H9 (cell line): ENCODE data around the gene GPR83. TPM values are rescaled to one million over a fixed set of nuclear protein-coding genes. Genes with fewer than 3 reads are reported as not detected.

ENCODE experiments used
- DNase-seq: peaks from one replicate; pipeline ENCODE4 v3.0.0-alpha.2; 2017
- H2AFZ ChIP-seq: one replicate; pipeline ENCODE4 v1.6.1; 2013; ENCODE audit warnings: mild to moderate bottlenecking, low read length, control low read depth, moderate library complexity
- H2AK5ac ChIP-seq: 2 replicates; pipeline ENCODE4 v1.6.1; 2013; ENCODE audit warnings: low read length, control low read depth, mixed read lengths; ENCODE audit not compliant: insufficient read length
- H2BK120ac ChIP-seq: one replicate; pipeline ENCODE4 v1.6.1; 2013; ENCODE audit warnings: low read depth, mild to moderate bottlenecking, low read length, control low read depth, inconsistent platforms; ENCODE audit not compliant: poor library complexity, severe bottlenecking
- H2BK12ac ChIP-seq: 2 replicates; pipeline ENCODE4 v1.6.1; 2013; ENCODE audit warnings: low read length, control low read depth, mixed read lengths, low read depth; ENCODE audit not compliant: insufficient read length
- H2BK15ac ChIP-seq: 2 replicates; pipeline ENCODE4 v1.6.1; 2013; ENCODE audit warnings: low read depth, low read length, control low read depth
- H2BK20ac ChIP-seq: one replicate; pipeline ENCODE4 v1.6.1; 2013; ENCODE audit warnings: low read depth, mild to moderate bottlenecking, low read length, control low read depth, inconsistent platforms; ENCODE audit not compliant: poor library complexity, severe bottlenecking
- H2BK5ac ChIP-seq: 2 replicates; pipeline ENCODE4 v1.6.1; 2013; ENCODE audit warnings: low read length, control low read depth, mixed read lengths; ENCODE audit not compliant: insufficient read length
- H3K14ac ChIP-seq: 2 replicates; pipeline ENCODE4 v1.6.1; 2013; ENCODE audit warnings: low read length, control low read depth; ENCODE audit not compliant: insufficient read depth
- H3K18ac ChIP-seq: 2 replicates; pipeline ENCODE4 v1.6.1; 2013; ENCODE audit warnings: low read depth, mild to moderate bottlenecking, mixed read lengths, low read length, control low read depth; ENCODE audit not compliant: insufficient read length
- H3K23ac ChIP-seq: 2 replicates; pipeline ENCODE4 v1.6.1; 2013; ENCODE audit warnings: low read length, control low read depth, mixed read lengths, low read depth; ENCODE audit not compliant: insufficient read length
- H3K23me2 ChIP-seq: 2 replicates; pipeline ENCODE4 v1.6.1; 2013; ENCODE audit warnings: low read depth, mild to moderate bottlenecking, mixed read lengths, low read length, control low read depth; ENCODE audit not compliant: insufficient read length, poor library complexity, severe bottlenecking
- H3K27ac ChIP-seq: 2 replicates; pipeline ENCODE4 v1.5.1; 2013; ENCODE audit warnings: low read length, control low read depth, mixed read lengths, low read depth; ENCODE audit not compliant: insufficient read length
- H3K27me3 ChIP-seq: 2 replicates; pipeline ENCODE4 v1.6.1; 2013; ENCODE audit warnings: low read length, control low read depth, inconsistent platforms; ENCODE audit not compliant: insufficient read depth
- H3K4ac ChIP-seq: 2 replicates; pipeline ENCODE4 v1.6.1; 2013; ENCODE audit warnings: low read depth, mild to moderate bottlenecking, control low read depth, inconsistent platforms, low read length, moderate library complexity
- H3K4me1 ChIP-seq: 2 replicates; pipeline ENCODE4 v1.6.1; 2013; ENCODE audit warnings: low read length, control low read depth, inconsistent platforms; ENCODE audit not compliant: insufficient read depth
- H3K4me2 ChIP-seq: 2 replicates; pipeline ENCODE4 v1.6.1; 2013; ENCODE audit warnings: low read length, control low read depth, mixed read lengths; ENCODE audit not compliant: insufficient read length, insufficient read depth
- H3K56ac ChIP-seq: 2 replicates; pipeline ENCODE4 v1.6.1; 2013; ENCODE audit warnings: low read depth, mild to moderate bottlenecking, mixed read lengths, low read length, control low read depth; ENCODE audit not compliant: insufficient read length
- H3K79me1 ChIP-seq: 2 replicates; pipeline ENCODE4 v1.6.1; 2013; ENCODE audit warnings: low read depth, mild to moderate bottlenecking, moderate library complexity, low read length, control low read depth, inconsistent platforms; ENCODE audit not compliant: insufficient read depth, poor library complexity, severe bottlenecking
- H3K79me2 ChIP-seq: 2 replicates; pipeline ENCODE4 v1.6.1; 2013; ENCODE audit warnings: low read length, control low read depth, inconsistent platforms; ENCODE audit not compliant: insufficient read depth
- H3K9ac ChIP-seq: 2 replicates; pipeline ENCODE4 v1.6.1; 2013; ENCODE audit warnings: low read length, control low read depth, mixed read lengths; ENCODE audit not compliant: insufficient read length; ENCODE audit errors: extremely low read depth
- H3K9me3 ChIP-seq: one replicate; pipeline ENCODE4 v1.6.1; 2013; ENCODE audit warnings: low read depth, low read length, inconsistent platforms; ENCODE audit not compliant: control insufficient read depth
- H3T11ph ChIP-seq: one replicate; pipeline ENCODE4 v1.6.1; 2013; ENCODE audit warnings: mild to moderate bottlenecking, low read length, control low read depth, inconsistent platforms
- H4K20me1 ChIP-seq: one replicate; pipeline ENCODE4 v1.6.1; 2013; ENCODE audit not compliant: control insufficient read depth, insufficient read length, insufficient read depth
- H4K5ac ChIP-seq: 2 replicates; pipeline ENCODE4 v1.6.1; 2013; ENCODE audit warnings: low read depth, mild to moderate bottlenecking, mixed read lengths, low read length, control low read depth; ENCODE audit not compliant: insufficient read length
- H4K8ac ChIP-seq: replicated peaks from 2 replicates; pipeline ENCODE4 v1.6.1; 2013; ENCODE audit warnings: low read length, control low read depth, mixed read lengths, low read depth; ENCODE audit not compliant: insufficient read length
- H4K91ac ChIP-seq: 2 replicates; pipeline ENCODE4 v1.6.1; 2013; ENCODE audit warnings: low read depth, mild to moderate bottlenecking, moderate library complexity, mixed read lengths, low read length, control low read depth; ENCODE audit not compliant: insufficient read length
- H3K27ac Mint-ChIP-seq, 3 experiments: 2 replicates in 2 of 3; 3 replicates in 1 of 3; pipeline ENCODE4 v1.8.0; 2020 to 2021; ENCODE audit warnings: mixed read lengths in 3 of 3, mild to moderate bottlenecking in 1 of 3, moderate library complexity in 1 of 3
- H3K27me3 Mint-ChIP-seq: 2 replicates; pipeline ENCODE4 v1.8.0; 2021; ENCODE audit warnings: low read depth, mild to moderate bottlenecking, moderate library complexity, mixed read lengths
- H3K36me3 Mint-ChIP-seq, 3 experiments: 2 replicates in 2 of 3; 3 replicates in 1 of 3; pipeline ENCODE4 v1.8.0; 2020 to 2021; ENCODE audit warnings: low read depth in 3 of 3, mixed read lengths in 3 of 3; ENCODE audit not compliant: insufficient read depth in 1 of 3
- H3K4me1 Mint-ChIP-seq, 2 experiments: 2 replicates each; pipeline ENCODE4 v1.8.0; 2020; ENCODE audit warnings: mixed read lengths in 2 of 2
- H3K4me3 Mint-ChIP-seq, 2 experiments: 2 replicates in 1 of 2; 3 replicates in 1 of 2; pipeline ENCODE4 v1.8.0; 2020 to 2021; ENCODE audit warnings: mild to moderate bottlenecking in 2 of 2, mixed read lengths in 2 of 2, moderate library complexity in 1 of 2
- H3K9me3 Mint-ChIP-seq, 2 experiments: 2 replicates in 1 of 2; 3 replicates in 1 of 2; pipeline ENCODE4 v1.8.0; 2020; ENCODE audit warnings: mild to moderate bottlenecking in 2 of 2, mixed read lengths in 2 of 2, moderate library complexity in 1 of 2
- CTCF ChIP-seq: fragments of 200-600 bp; sonication (generic); conservative IDR thresholded peaks from 3 replicates; pipeline ENCODE4 v1.8.0; 2021; ENCODE audit warnings: antibody characterized with exemption, mild to moderate bottlenecking
- WGBS: extraction: QIAGEN DNeasy Blood & Tissue Kit; methylation state at CpG from one replicate; pipeline ENCODE4 v1.1.7; 2013; ENCODE audit warnings: missing lambda C conversion rate, low lambda C conversion rate, mixed read lengths; ENCODE audit not compliant: insufficient read length; ENCODE audit errors: extremely low coverage; 5-methylcytosine and 5-hydroxymethylcytosine counted together
- long read RNA-seq: library from polyadenylated mRNA; unstranded; transcript quantifications from one replicate; pipeline ENCODE4 v2.0.0, GENCODE V29; 2020
- total RNA-seq: library from RNA; stranded (reverse); gene quantifications from 2 replicates; pipeline ENCODE4 v1.2.1, GENCODE V29; 2021

GPR83 gene
- 0.15 TPM in 1 of 2 replicates, not detected in the other for total RNA-seq
- long read RNA-seq = 0 reads

- peak; percentile 64 for DNase-seq
- H4K20me1 ChIP-seq = no peaks in the 10 kb centered on the region
- H3K4me1 Mint-ChIP-seq = peaks cover 14 to 17% of the 10 kb centered on the region in 2 experiments
- no peak within 1 kb of the TSS for H3K18ac ChIP-seq
- H3T11ph ChIP-seq = no peak within 1 kb of the TSS
- H3K36me3 Mint-ChIP-seq = no peaks in the 10 kb centered on the region; a peak in 1 of 7 replicates
- peak within 1 kb of the TSS; percentile 12; the same call in 1 of the 2 replicates for H3K14ac ChIP-seq
- no peaks in the 10 kb centered on the region for H3K4me1 ChIP-seq
- H3K27me3 ChIP-seq = peaks cover 23% of the 10 kb centered on the region; the same call in 1 of the 2 replicates
- H2BK12ac ChIP-seq = no peak within 1 kb of the TSS
- H3K9me3 Mint-ChIP-seq = no peaks in the 10 kb centered on the region
- no peak within 1 kb of the TSS for H2BK20ac ChIP-seq
- H3K79me2 ChIP-seq = no peaks in the 10 kb centered on the region
- no peak within 1 kb of the TSS for H3K4ac ChIP-seq
- H2AFZ ChIP-seq = no peak within 1 kb of the TSS
- H3K79me1 ChIP-seq = no peaks in the 10 kb centered on the region
- H2BK120ac ChIP-seq = no peak within 1 kb of the TSS
- no CpG with 5 or more reads among the region's 73 CpGs for WGBS
- no peak within 1 kb of the TSS for H3K27ac Mint-ChIP-seq
- TF ChIP-seq CTCF = no peak
- peak within 1 kb of the TSS; percentile 75 for H3K4me2 ChIP-seq
- no peak within 1 kb of the TSS for H2AK5ac ChIP-seq
- H3K9me3 ChIP-seq = no peaks in the 10 kb centered on the region
- H4K8ac ChIP-seq = no peak within 1 kb of the TSS
- H3K27me3 Mint-ChIP-seq = peaks cover 67% of the 10 kb centered on the region
- H3K23ac ChIP-seq = no peak within 1 kb of the TSS
- no peak within 1 kb of the TSS for H2BK5ac ChIP-seq
- H3K56ac ChIP-seq = no peak within 1 kb of the TSS
- H2BK15ac ChIP-seq = no peak within 1 kb of the TSS
- H4K5ac ChIP-seq = no peak within 1 kb of the TSS
- H3K9ac ChIP-seq = no peak within 1 kb of the TSS
- no peaks in the 10 kb centered on the region for H3K23me2 ChIP-seq
- H3K4me3 Mint-ChIP-seq = peak within 1 kb of the TSS; percentile 64 to 88
- no peak within 1 kb of the TSS for H3K27ac ChIP-seq
- H4K91ac ChIP-seq = no peak within 1 kb of the TSS
These were observed at the start of gene GPR83 for GRCh38 chr11:94400839-94401772. TSS of gene GPR83 (minus strand) at chr11:94401419. CDS start at chr11:94401247, 172 bp downstream.
